Measurements from ENCODE around the gene RNPEPL1. TPM values are rescaled to one million over a fixed set of nuclear protein-coding genes. Genes with fewer than 3 reads are reported as not detected.

The RNPEPL1 gene
- total RNA-seq, 1 experiment from 2014 or later: 31.5 TPM

- peaks cover 8% of the 10 kb centered on the region for H3K27me3 Mint-ChIP-seq (ENCODE audit: insufficient read depth, unreplicated experiment)
Observed at GRCh38 chr2:240613781-240614180, 45.5 kb downstream of the RNPEPL1 start.

GRCh38 chr2:240614391-240614790 lies 46.1 kb downstream of the RNPEPL1 start:
- POLR2A ChIA-PET: no interaction called here
- Mint-ChIP-seq H3K27me3 (ENCODE audit: insufficient read depth, unreplicated experiment) (peaks cover 2% of the 10 kb centered on the region), H3K27ac (ENCODE audit: low read depth, unreplicated experiment) (no peak overlapping the region), H3K4me3 (ENCODE audit: unreplicated experiment) (no peak overlapping the region), H3K4me1 (ENCODE audit: insufficient read depth, unreplicated experiment) (no peaks in the 10 kb centered on the region), H3K9me3 (ENCODE audit: unreplicated experiment) (no peaks in the 10 kb centered on the region), H3K36me3 (ENCODE audit: insufficient read depth, unreplicated experiment) (no peaks in the 10 kb centered on the region)
- intact Hi-C loops (cut with micrococcal nuclease): no loop called here
- no peak for TF ChIP-seq CTCF (IDR thresholded peaks at IDR 0.05; ENCODE audit: unreplicated experiment)
- CTCF ChIA-PET: no interaction called here
- BruUV-seq (replicated peaks): no TSS peak
- DNase-seq (ENCODE audit: unreplicated experiment): no peak

More at GRCh38 chr2:240613781-240614180, 45.5 kb downstream of the RNPEPL1 start:
- ChIA-PET POLR2A (no interaction called here), CTCF (interaction anchor here (0.6 kb wide), 1 partner anchor 229 kb away, joined by 4 read pairs; no protein-coding TSS in a partner anchor)
- H3K9me3 Mint-ChIP-seq (ENCODE audit: unreplicated experiment): no peaks in the 10 kb centered on the region
- H3K4me1 Mint-ChIP-seq (ENCODE audit: insufficient read depth, unreplicated experiment): no peaks in the 10 kb centered on the region
- intact Hi-C loops (cut with micrococcal nuclease): no loop called here
- BruUV-seq (replicated peaks): no TSS peak
- no peak for TF ChIP-seq CTCF (IDR thresholded peaks at IDR 0.05; ENCODE audit: unreplicated experiment)
- H3K4me3 Mint-ChIP-seq (ENCODE audit: unreplicated experiment): no peak overlapping the region
- H3K36me3 Mint-ChIP-seq (ENCODE audit: insufficient read depth, unreplicated experiment): no peaks in the 10 kb centered on the region
- no peak overlapping the region for H3K27ac Mint-ChIP-seq (ENCODE audit: low read depth, unreplicated experiment)
- no peak for DNase-seq (ENCODE audit: unreplicated experiment)

- Mint-ChIP-seq H3K27me3 (ENCODE audit: insufficient read depth, unreplicated experiment) (no peaks in the 10 kb centered on the region), H3K4me1 (ENCODE audit: insufficient read depth, unreplicated experiment) (no peaks in the 10 kb centered on the region), H3K4me3 (ENCODE audit: unreplicated experiment) (no peak overlapping the region), H3K36me3 (ENCODE audit: insufficient read depth, unreplicated experiment) (no peaks in the 10 kb centered on the region), H3K9me3 (ENCODE audit: unreplicated experiment) (no peaks in the 10 kb centered on the region), H3K27ac (ENCODE audit: low read depth, unreplicated experiment) (no peak overlapping the region)
- no peak for TF ChIP-seq CTCF (IDR thresholded peaks at IDR 0.05; ENCODE audit: unreplicated experiment)
- intact Hi-C loops (cut with micrococcal nuclease): no loop called here
- DNase-seq (ENCODE audit: unreplicated experiment): no peak
- CTCF ChIA-PET: no interaction called here
- POLR2A ChIA-PET: interaction anchor here (0.7 kb wide), 1 partner anchor 376 kb away, joined by 3 read pairs; no protein-coding TSS in a partner anchor
- BruUV-seq (replicated peaks): no TSS peak
Observed at GRCh38 chr2:240615396-240615795, 47.1 kb downstream of the RNPEPL1 start.

GRCh38 chr2:240615820-240616547 lies 47.7 kb downstream of the RNPEPL1 start:
- no peak overlapping the region for H3K4me3 Mint-ChIP-seq (ENCODE audit: unreplicated experiment)
- H3K4me1 Mint-ChIP-seq (ENCODE audit: insufficient read depth, unreplicated experiment): no peaks in the 10 kb centered on the region
- CTCF ChIA-PET: no interaction called here
- intact Hi-C loops (cut with micrococcal nuclease): no loop called here
- POLR2A ChIA-PET: interaction anchor here (0.7 kb wide), 1 partner anchor 376 kb away, joined by 3 read pairs; no protein-coding TSS in a partner anchor
- TF ChIP-seq CTCF (IDR thresholded peaks at IDR 0.05; ENCODE audit: unreplicated experiment): no peak
- no peak for DNase-seq (ENCODE audit: unreplicated experiment)
- H3K27me3 Mint-ChIP-seq (ENCODE audit: insufficient read depth, unreplicated experiment): no peaks in the 10 kb centered on the region
- H3K9me3 Mint-ChIP-seq (ENCODE audit: unreplicated experiment): no peaks in the 10 kb centered on the region
- H3K27ac Mint-ChIP-seq (ENCODE audit: low read depth, unreplicated experiment): no peak overlapping the region
- BruUV-seq (replicated peaks): no TSS peak
- H3K36me3 Mint-ChIP-seq (ENCODE audit: insufficient read depth, unreplicated experiment): no peaks in the 10 kb centered on the region
